DOHH2 (cell line): Measurements from ENCODE around the gene GJD3.

ENCODE experiments used
- H3F3A ChIP-seq: fragments of 200-600 bp; sonication (generic), shearing (Covaris generic); 2 replicates; pipeline ENCODE4 v1.6.0; 2016; ENCODE audit warnings: antibody characterized with exemption, mild to moderate bottlenecking; ENCODE audit not compliant: control insufficient read depth, insufficient read depth
- H3K27ac ChIP-seq: fragments of 200-600 bp; sonication (generic); 2 replicates; pipeline ENCODE4 v1.5.1; 2014; ENCODE audit warnings: low read depth, mild to moderate bottlenecking, low read length, moderate library complexity
- H3K27me3 ChIP-seq: fragments of 200-600 bp; sonication (generic); 2 replicates; pipeline ENCODE4 v1.6.1; 2014; ENCODE audit warnings: mild to moderate bottlenecking, low read length, mixed read lengths; ENCODE audit not compliant: control insufficient read depth
- H3K36me3 ChIP-seq: fragments of 200-600 bp; sonication (generic); 2 replicates; pipeline ENCODE4 v1.6.1; 2014; ENCODE audit warnings: mild to moderate bottlenecking, low read length, moderate library complexity, mixed read lengths; ENCODE audit not compliant: control insufficient read depth
- H3K4me1 ChIP-seq: fragments of 200-600 bp; sonication (generic); 2 replicates; pipeline ENCODE4 v1.6.1; 2014; ENCODE audit warnings: mild to moderate bottlenecking, low read length, mixed read lengths; ENCODE audit not compliant: control insufficient read depth
- H3K4me2 ChIP-seq: fragments of 200-600 bp; sonication (generic); 2 replicates; pipeline ENCODE4 v1.6.0; 2014; ENCODE audit warnings: mild to moderate bottlenecking, low read length, moderate library complexity
- H3K4me3 ChIP-seq: fragments of 200-600 bp; sonication (generic); 2 replicates; pipeline ENCODE4 v1.5.1; 2014; ENCODE audit warnings: mild to moderate bottlenecking, low read length, mixed read lengths
- H3K79me2 ChIP-seq: fragments of 200-600 bp; sonication (generic); 2 replicates; pipeline ENCODE4 v1.6.1; 2014; ENCODE audit warnings: mild to moderate bottlenecking, low read length, mixed read lengths; ENCODE audit not compliant: control insufficient read depth
- H3K9me2 ChIP-seq: fragments of 200-600 bp; sonication (generic); replicated peaks from 2 replicates; pipeline ENCODE4 v1.6.1; 2014; ENCODE audit warnings: mild to moderate bottlenecking, low read length, mixed read lengths; ENCODE audit not compliant: control insufficient read depth
- H3K9me3 ChIP-seq: fragments of 200-600 bp; sonication (generic); 2 replicates; pipeline ENCODE4 v1.6.1; 2014; ENCODE audit warnings: antibody characterized with exemption, low read length, mixed read lengths; ENCODE audit not compliant: control insufficient read depth, insufficient read depth
- H4K20me1 ChIP-seq: fragments of 200-600 bp; sonication (generic); 2 replicates; pipeline ENCODE4 v1.6.0; 2014; ENCODE audit warnings: low read depth, mild to moderate bottlenecking, antibody characterized with exemption, low read length, moderate library complexity; ENCODE audit not compliant: control insufficient read depth, insufficient read depth
- EZH2phosphoT487 ChIP-seq: fragments of 200-600 bp; sonication (generic); IDR thresholded peaks from 2 replicates; pipeline ENCODE4 v1.6.1; 2017; ENCODE audit warnings: borderline replicate concordance, mild to moderate bottlenecking, antibody characterized with exemption, low read length, moderate library complexity, mixed read lengths
- TF ChIP-seq, protein P1 (sequence below): fragments of 200-600 bp; sonication (generic); IDR thresholded peaks from one replicate; pipeline ENCODE4 v1.5.1; 2014; ENCODE audit warnings: antibody characterized with exemption, mild to moderate bottlenecking, low read depth, low read length; ENCODE audit not compliant: poor library complexity, severe bottlenecking

Gene GJD3

DNA sequence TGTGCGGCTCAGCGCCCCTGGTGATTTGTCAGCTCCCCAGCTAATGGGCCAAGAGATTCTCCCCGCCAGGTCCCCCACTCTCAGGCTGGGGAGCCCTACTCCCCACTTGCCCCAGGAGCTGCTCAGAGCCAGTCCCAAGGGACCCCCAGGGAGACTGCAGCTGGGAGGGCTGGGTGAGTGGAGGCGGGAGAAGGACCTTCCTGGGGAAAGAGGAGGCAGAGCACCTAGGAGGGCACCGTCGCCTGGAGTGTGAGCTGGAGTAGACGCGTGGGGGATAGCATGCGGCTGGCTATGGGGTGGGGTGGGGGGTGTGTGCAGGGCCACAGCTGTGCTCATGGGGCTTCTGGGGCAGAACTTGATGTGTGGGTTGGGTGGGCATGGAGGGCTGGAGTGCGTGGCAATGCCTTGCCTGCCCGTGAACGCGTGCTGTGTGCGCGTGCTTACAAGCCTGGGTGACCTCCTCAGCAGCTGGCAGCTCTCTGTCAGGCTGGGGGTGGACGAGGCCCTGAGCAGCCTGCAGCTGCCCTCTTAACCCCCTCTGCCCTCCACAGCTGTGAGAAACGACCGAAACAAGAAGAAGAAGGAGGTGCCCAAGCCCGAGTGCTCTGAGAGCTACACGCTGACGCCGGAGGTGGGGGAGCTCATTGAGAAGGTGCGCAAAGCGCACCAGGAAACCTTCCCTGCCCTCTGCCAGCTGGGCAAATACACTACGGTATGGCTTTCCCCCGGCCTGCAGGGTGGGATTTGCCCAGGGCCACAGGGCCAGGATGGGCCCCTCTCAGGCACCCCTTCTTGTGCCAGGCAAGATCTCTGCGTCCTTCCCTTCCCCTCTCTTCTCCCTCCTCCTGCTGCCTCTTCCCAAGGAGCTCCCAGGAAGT, 12.9 kb downstream of the GJD3 start:
- Histone ChIP-seq H3K27ac (no peak overlapping the region), H3K27me3 (no peaks in the 10 kb centered on the region), H3K9me2 (no peaks in the 10 kb centered on the region), H3K4me1 (peaks cover 31% of the 10 kb centered on the region), H3K79me2 (peaks cover 11% of the 10 kb centered on the region; the same call in 1 of the 2 replicates), H3F3A (no peaks in the 10 kb centered on the region), H3K4me3 (no peak overlapping the region), H4K20me1 (no peaks in the 10 kb centered on the region), H3K4me2 (no peak overlapping the region), H3K36me3 (peaks cover 23% of the 10 kb centered on the region), H3K9me3 (no peaks in the 10 kb centered on the region)
- TF ChIP-seq, protein P1, sequence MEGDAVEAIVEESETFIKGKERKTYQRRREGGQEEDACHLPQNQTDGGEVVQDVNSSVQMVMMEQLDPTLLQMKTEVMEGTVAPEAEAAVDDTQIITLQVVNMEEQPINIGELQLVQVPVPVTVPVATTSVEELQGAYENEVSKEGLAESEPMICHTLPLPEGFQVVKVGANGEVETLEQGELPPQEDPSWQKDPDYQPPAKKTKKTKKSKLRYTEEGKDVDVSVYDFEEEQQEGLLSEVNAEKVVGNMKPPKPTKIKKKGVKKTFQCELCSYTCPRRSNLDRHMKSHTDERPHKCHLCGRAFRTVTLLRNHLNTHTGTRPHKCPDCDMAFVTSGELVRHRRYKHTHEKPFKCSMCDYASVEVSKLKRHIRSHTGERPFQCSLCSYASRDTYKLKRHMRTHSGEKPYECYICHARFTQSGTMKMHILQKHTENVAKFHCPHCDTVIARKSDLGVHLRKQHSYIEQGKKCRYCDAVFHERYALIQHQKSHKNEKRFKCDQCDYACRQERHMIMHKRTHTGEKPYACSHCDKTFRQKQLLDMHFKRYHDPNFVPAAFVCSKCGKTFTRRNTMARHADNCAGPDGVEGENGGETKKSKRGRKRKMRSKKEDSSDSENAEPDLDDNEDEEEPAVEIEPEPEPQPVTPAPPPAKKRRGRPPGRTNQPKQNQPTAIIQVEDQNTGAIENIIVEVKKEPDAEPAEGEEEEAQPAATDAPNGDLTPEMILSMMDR: no peak
- no peak for TF ChIP-seq EZH2phosphoT487

DNA sequence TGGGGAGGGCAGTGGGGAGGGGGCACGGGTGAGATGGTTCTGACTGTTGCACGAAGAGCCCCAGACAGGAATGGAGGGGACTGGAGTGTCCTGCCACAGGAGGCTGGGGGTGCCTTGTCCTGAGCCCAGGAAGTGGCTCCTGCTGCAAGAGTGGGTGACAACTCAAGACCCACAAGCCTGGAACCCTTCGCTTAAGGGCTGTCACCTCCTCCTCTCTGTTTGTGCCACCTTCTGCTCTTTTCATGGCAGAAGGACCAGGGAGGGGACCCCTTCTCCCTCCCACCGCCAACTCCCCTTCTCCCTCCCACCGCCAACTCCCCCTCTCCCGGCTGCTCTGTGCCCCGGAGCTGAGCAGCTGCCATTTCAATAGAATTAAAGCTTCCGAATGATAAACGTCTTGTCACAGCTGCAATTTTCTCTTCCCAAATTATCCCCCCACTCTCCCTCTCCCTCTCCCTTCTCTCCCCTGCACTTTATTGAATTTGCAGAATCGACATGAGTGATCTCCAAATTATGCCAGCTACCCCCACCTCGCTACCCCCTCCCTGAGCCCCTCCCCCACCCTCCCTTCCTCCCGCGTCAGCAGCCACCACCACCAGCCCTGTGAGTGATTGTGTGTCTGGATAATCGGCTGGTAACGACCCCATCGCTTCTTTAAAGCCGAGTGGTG, 13.7 kb downstream of the GJD3 start:
- H3F3A ChIP-seq: peaks cover under 1% of the 10 kb centered on the region; the same call in 1 of the 2 replicates
- H3K9me3 ChIP-seq: no peaks in the 10 kb centered on the region
- H3K27ac ChIP-seq: no peak overlapping the region
- no peaks in the 10 kb centered on the region for H3K9me2 ChIP-seq
- no peak for TF ChIP-seq EZH2phosphoT487
- TF ChIP-seq, protein P1: no peak
- peaks cover 39% of the 10 kb centered on the region for H3K4me1 ChIP-seq
- H3K79me2 ChIP-seq: peaks cover 11% of the 10 kb centered on the region; the same call in 1 of the 2 replicates
- H3K4me2 ChIP-seq: no peak overlapping the region
- H3K27me3 ChIP-seq: no peaks in the 10 kb centered on the region
- H4K20me1 ChIP-seq: no peaks in the 10 kb centered on the region
- H3K36me3 ChIP-seq: peaks cover 23% of the 10 kb centered on the region
- no peak overlapping the region for H3K4me3 ChIP-seq

DNA sequence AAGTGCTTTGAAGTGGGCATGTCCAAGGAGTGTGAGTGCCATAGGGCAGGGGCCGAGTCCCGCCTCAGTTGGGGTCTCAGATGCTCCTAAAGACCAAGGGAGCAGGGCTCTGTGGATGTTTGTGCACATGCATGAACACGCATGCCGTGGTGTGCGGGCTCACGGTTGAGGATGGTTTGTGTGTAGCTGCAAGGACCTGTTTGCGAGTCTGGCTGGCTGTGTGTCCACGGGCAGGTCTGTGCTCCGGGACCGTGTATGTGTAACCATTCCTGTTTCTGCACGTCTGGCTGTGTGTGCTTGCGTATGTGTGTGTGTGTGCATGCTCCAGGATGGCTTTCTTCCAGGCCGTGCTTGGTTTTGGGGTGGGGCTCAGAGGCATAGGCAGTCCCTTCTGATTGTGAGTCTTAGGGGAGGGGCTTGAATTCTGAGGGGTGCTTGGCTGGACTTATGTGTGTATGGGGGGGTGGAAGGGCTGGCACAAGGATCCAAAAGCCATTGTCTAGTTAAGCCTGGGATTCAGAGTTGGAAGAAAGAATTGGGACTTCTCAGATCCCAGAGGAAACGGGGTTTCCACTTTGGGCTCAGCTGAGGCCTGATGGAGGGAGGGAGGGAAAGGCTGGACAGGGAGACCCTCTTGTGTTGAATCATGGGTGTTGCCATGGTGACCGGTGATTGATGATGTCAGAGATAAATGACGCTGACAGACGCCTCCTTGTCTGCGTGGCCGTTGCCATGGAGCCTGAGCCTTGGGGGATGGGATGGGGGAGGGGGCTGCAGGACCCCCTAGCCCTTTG, 14.4 kb downstream of the GJD3 start:
- Histone ChIP-seq H3K9me2 (no peaks in the 10 kb centered on the region), H3K79me2 (peaks cover 11% of the 10 kb centered on the region; the same call in 1 of the 2 replicates), H3K27me3 (no peaks in the 10 kb centered on the region), H3F3A (peaks cover 3% of the 10 kb centered on the region; the same call in 1 of the 2 replicates), H3K4me3 (no peak overlapping the region), H3K36me3 (peaks cover 18% of the 10 kb centered on the region), H3K4me1 (peaks cover 46% of the 10 kb centered on the region), H4K20me1 (no peaks in the 10 kb centered on the region), H3K9me3 (no peaks in the 10 kb centered on the region), H3K27ac (no peak overlapping the region), H3K4me2 (no peak overlapping the region)
- no peak for TF ChIP-seq EZH2phosphoT487
- TF ChIP-seq, protein P1: no peak
